DMS153 treated with DMSO at 0.1 percent for 48 hours (cell line): ENCODE data around the gene TMEM151A.

ENCODE experiments used
- DNase-seq: peaks from one replicate; lab custom pipeline; 2025; ENCODE audit not compliant: unreplicated experiment; lab: John Stamatoyannopoulos, UW

TMEM151A gene

GRCh38 chr11:66322732-66323427 is 31.2 kb downstream of the TMEM151A start:
- no peak for DNase-seq

- DNase-seq = no peak
Measured at GRCh38 chr11:66323684-66324083, 32.0 kb downstream of the TMEM151A start.

- no peak for DNase-seq
Measured at GRCh38 chr11:66324664-66325063, 33.0 kb downstream of the TMEM151A start.

- no peak for DNase-seq
Measured at GRCh38 chr11:66325263-66325671, 33.6 kb downstream of the TMEM151A start.

- DNase-seq = no peak
Measured at GRCh38 chr11:66326261-66327111, 34.8 kb downstream of the TMEM151A start.

- DNase-seq = no peak
Measured at GRCh38 chr11:66327171-66328030, 35.7 kb downstream of the TMEM151A start.

- no peak for DNase-seq
Measured at GRCh38 chr11:66328031-66328301, 36.3 kb downstream of the TMEM151A start.

- peak; percentile 71 for DNase-seq
Measured at GRCh38 chr11:66328302-66329144, 36.8 kb downstream of the TMEM151A start.

- no peak for DNase-seq
Measured at GRCh38 chr11:66329165-66329673, 37.5 kb downstream of the TMEM151A start.

GRCh38 chr11:66330931-66331330 is 39.2 kb downstream of the TMEM151A start:
- DNase-seq = no peak

- no peak for DNase-seq
Measured at GRCh38 chr11:66331542-66332370, 40.1 kb downstream of the TMEM151A start.

GRCh38 chr11:66332371-66333219 is 40.9 kb downstream of the TMEM151A start:
- no peak for DNase-seq

GRCh38 chr11:66333220-66333877 is 41.7 kb downstream of the TMEM151A start:
- no peak for DNase-seq

GRCh38 chr11:66333896-66334604 is 42.4 kb downstream of the TMEM151A start:
- no peak for DNase-seq

- no peak for DNase-seq
Measured at GRCh38 chr11:66334605-66335442, 43.1 kb downstream of the TMEM151A start.

GRCh38 chr11:66335531-66336233 is 44.0 kb downstream of the TMEM151A start:
- DNase-seq = no peak
